ENCODE results near the gene CACNB3.
A peak's percentile ranks its signal among the peaks of the same experiment; 100 is the strongest.

DNA sequence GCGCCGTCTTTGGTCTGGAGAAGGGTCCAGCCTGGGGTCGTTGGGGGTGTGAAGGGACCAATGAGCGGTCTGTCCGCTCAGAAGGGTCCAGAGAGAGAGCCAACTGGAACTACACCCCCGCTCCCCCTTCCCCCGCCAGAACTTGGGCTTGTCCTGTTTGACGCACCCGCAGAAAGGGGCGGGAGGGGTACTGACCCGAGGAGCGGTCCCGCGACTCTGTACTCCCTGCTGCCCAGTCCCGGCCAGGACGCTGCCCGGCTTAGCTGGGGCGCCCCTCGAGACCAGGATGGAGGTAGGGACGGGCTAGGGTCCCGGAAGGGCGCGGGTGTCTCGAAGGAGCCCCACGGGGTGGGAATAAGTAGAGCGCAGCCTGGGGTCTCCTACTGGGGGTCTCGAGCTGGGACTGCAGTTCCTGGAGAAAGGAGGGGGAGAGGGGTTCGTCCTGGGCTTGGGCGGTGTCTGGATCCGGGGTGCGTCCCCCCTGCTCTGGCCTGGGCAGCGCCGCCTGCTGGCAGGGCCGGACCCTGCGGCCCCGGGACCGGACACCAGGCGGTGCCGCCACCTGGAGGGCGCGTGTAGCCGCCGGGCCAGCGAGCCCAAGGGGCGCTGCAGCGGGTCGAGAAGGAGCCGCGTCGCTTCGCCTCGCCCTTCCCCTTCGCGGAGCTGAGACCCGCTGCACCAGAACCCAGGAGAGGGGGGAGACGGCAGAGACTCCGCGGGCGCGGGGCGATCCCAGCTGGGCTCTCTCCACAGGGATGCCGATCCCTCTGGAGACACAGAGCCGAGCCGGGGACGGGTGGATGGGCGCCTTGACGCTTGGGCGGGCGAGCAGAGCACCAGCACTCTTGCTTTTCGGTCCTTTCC lies 3.8 kb upstream of the CACNB3 start:
- no peak for TF ChIP-seq EZH2phosphoT487 (IDR thresholded peaks at IDR 0.05; ENCODE audit: low read depth, severe bottlenecking, unreplicated experiment)
- TF ChIP-seq, protein P1, sequence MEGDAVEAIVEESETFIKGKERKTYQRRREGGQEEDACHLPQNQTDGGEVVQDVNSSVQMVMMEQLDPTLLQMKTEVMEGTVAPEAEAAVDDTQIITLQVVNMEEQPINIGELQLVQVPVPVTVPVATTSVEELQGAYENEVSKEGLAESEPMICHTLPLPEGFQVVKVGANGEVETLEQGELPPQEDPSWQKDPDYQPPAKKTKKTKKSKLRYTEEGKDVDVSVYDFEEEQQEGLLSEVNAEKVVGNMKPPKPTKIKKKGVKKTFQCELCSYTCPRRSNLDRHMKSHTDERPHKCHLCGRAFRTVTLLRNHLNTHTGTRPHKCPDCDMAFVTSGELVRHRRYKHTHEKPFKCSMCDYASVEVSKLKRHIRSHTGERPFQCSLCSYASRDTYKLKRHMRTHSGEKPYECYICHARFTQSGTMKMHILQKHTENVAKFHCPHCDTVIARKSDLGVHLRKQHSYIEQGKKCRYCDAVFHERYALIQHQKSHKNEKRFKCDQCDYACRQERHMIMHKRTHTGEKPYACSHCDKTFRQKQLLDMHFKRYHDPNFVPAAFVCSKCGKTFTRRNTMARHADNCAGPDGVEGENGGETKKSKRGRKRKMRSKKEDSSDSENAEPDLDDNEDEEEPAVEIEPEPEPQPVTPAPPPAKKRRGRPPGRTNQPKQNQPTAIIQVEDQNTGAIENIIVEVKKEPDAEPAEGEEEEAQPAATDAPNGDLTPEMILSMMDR (IDR thresholded peaks at IDR 0.05; ENCODE audit: poor library complexity) = peak; percentile 99
